ENCODE results near the gene SNAPC2.
A peak's percentile ranks its signal among the peaks of the same experiment; 100 is the strongest.

DNA sequence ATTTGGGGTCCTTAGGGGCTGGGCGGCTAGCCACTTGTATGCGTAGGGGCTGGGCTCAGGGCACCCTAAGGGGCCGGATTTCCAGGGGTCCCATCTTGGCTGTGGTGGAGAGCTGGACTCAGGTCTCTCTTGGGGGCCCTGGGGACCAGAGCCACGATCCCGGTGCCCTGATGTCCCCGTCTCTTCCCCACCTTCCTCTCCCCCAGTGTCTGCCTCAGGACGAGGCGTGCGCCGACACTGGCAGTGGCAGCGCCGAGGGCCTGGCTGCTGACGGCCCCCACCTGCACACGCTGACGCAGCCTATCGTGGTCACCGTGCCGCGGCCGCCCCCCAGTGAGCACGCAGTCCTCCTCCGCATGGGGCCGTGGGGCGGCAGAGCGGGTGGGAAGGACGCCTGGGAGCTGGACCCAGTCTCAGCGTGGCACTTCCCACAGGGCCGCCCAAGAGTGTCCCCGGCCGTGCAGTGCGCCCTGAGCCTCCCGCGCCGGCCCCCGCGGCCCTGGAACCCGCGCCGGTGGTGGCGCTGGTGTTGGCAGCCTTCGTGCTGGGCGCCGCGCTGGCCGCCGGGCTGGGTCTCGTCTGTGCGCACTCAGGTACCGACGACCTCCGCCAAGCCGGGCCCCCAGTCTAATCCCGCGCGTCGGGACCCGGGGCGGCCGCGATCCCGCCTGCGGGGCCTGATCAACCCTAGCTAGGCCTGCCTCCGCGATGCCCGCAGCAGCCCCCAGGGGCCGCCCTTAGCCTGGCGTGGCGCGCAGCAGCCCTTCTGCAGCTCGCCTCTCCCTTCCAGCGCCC lies 2.7 kb upstream of the SNAPC2 start:
- TF ChIP-seq, protein P1, sequence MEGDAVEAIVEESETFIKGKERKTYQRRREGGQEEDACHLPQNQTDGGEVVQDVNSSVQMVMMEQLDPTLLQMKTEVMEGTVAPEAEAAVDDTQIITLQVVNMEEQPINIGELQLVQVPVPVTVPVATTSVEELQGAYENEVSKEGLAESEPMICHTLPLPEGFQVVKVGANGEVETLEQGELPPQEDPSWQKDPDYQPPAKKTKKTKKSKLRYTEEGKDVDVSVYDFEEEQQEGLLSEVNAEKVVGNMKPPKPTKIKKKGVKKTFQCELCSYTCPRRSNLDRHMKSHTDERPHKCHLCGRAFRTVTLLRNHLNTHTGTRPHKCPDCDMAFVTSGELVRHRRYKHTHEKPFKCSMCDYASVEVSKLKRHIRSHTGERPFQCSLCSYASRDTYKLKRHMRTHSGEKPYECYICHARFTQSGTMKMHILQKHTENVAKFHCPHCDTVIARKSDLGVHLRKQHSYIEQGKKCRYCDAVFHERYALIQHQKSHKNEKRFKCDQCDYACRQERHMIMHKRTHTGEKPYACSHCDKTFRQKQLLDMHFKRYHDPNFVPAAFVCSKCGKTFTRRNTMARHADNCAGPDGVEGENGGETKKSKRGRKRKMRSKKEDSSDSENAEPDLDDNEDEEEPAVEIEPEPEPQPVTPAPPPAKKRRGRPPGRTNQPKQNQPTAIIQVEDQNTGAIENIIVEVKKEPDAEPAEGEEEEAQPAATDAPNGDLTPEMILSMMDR (conservative IDR thresholded peaks at IDR 0.05 in 1 of 2, IDR thresholded peaks at IDR 0.05 in 1 of 2; ENCODE audit: extremely low read depth in 1 of 2, insufficient read depth in 1 of 2, low read depth in 1 of 2, low read length in 2 of 2), result peak in 1 of 2 donors; percentile 53
- TF ChIP-seq EZH2 (IDR thresholded peaks at IDR 0.05; ENCODE audit: borderline replicate concordance, low read length), result peak; percentile 71
